ENCODE data around the gene DNMT3L.

The DNMT3L gene

GRCh38 chr21:44292812-44293195 lies 31.1 kb upstream of the DNMT3L start:
- no peaks in the 10 kb centered on the region for H3K9me3 ChIP-seq (ENCODE audit: control insufficient read depth, low read length)
- no peaks in the 10 kb centered on the region for H3K27me3 ChIP-seq (ENCODE audit: control insufficient read depth, insufficient read depth, low read length)
- H3K4me3 ChIP-seq (ENCODE audit: low read length): no peak overlapping the region
- peaks cover 6% of the 10 kb centered on the region for H3K4me1 ChIP-seq (ENCODE audit: control insufficient read depth, insufficient read depth, low read length)
- no peak overlapping the region for H3K9ac ChIP-seq (ENCODE audit: low read length)
- H3K36me3 ChIP-seq (ENCODE audit: control insufficient read depth, insufficient read depth, low read length): no peaks in the 10 kb centered on the region

- no peak overlapping the region for H3K9ac ChIP-seq (ENCODE audit: low read length)
- H3K4me3 ChIP-seq (ENCODE audit: low read length): no peak overlapping the region
- H3K27me3 ChIP-seq (ENCODE audit: control insufficient read depth, insufficient read depth, low read length): no peaks in the 10 kb centered on the region
- no peaks in the 10 kb centered on the region for H3K4me1 ChIP-seq (ENCODE audit: control insufficient read depth, insufficient read depth, low read length)
- no peaks in the 10 kb centered on the region for H3K9me3 ChIP-seq (ENCODE audit: control insufficient read depth, low read length)
- H3K36me3 ChIP-seq (ENCODE audit: control insufficient read depth, insufficient read depth, low read length): no peaks in the 10 kb centered on the region
Measured at GRCh38 chr21:44291936-44292811, 30.5 kb upstream of the DNMT3L start.

GRCh38 chr21:44291078-44291935 lies 29.6 kb upstream of the DNMT3L start:
- H3K27me3 ChIP-seq (ENCODE audit: control insufficient read depth, insufficient read depth, low read length): peaks cover 8% of the 10 kb centered on the region
- H3K4me1 ChIP-seq (ENCODE audit: control insufficient read depth, insufficient read depth, low read length): no peaks in the 10 kb centered on the region
- H3K4me3 ChIP-seq (ENCODE audit: low read length): no peak overlapping the region
- no peaks in the 10 kb centered on the region for H3K9me3 ChIP-seq (ENCODE audit: control insufficient read depth, low read length)
- no peaks in the 10 kb centered on the region for H3K36me3 ChIP-seq (ENCODE audit: control insufficient read depth, insufficient read depth, low read length)
- no peak overlapping the region for H3K9ac ChIP-seq (ENCODE audit: low read length)

GRCh38 chr21:44290327-44291077 lies 28.8 kb upstream of the DNMT3L start:
- Histone ChIP-seq H3K27me3 (ENCODE audit: control insufficient read depth, insufficient read depth, low read length) (peaks cover 15% of the 10 kb centered on the region), H3K9me3 (ENCODE audit: control insufficient read depth, low read length) (no peaks in the 10 kb centered on the region), H3K4me3 (ENCODE audit: low read length) (no peak overlapping the region), H3K4me1 (ENCODE audit: control insufficient read depth, insufficient read depth, low read length) (no peaks in the 10 kb centered on the region), H3K36me3 (ENCODE audit: control insufficient read depth, insufficient read depth, low read length) (no peaks in the 10 kb centered on the region), H3K9ac (ENCODE audit: low read length) (no peak overlapping the region)

GRCh38 chr21:44289381-44290010 lies 27.8 kb upstream of the DNMT3L start:
- peaks cover 25% of the 10 kb centered on the region for H3K27me3 ChIP-seq (ENCODE audit: control insufficient read depth, insufficient read depth, low read length)
- H3K9me3 ChIP-seq (ENCODE audit: control insufficient read depth, low read length): no peaks in the 10 kb centered on the region
- H3K4me1 ChIP-seq (ENCODE audit: control insufficient read depth, insufficient read depth, low read length): no peaks in the 10 kb centered on the region
- no peak overlapping the region for H3K9ac ChIP-seq (ENCODE audit: low read length)
- no peaks in the 10 kb centered on the region for H3K36me3 ChIP-seq (ENCODE audit: control insufficient read depth, insufficient read depth, low read length)
- H3K4me3 ChIP-seq (ENCODE audit: low read length): no peak overlapping the region

GRCh38 chr21:44288251-44289110 lies 26.8 kb upstream of the DNMT3L start:
- peaks cover 25% of the 10 kb centered on the region for H3K27me3 ChIP-seq (ENCODE audit: control insufficient read depth, insufficient read depth, low read length)
- H3K4me3 ChIP-seq (ENCODE audit: low read length): no peak overlapping the region
- H3K9ac ChIP-seq (ENCODE audit: low read length): no peak overlapping the region
- H3K36me3 ChIP-seq (ENCODE audit: control insufficient read depth, insufficient read depth, low read length): no peaks in the 10 kb centered on the region
- H3K4me1 ChIP-seq (ENCODE audit: control insufficient read depth, insufficient read depth, low read length): no peaks in the 10 kb centered on the region
- H3K9me3 ChIP-seq (ENCODE audit: control insufficient read depth, low read length): no peaks in the 10 kb centered on the region

GRCh38 chr21:44286716-44287632 lies 25.3 kb upstream of the DNMT3L start:
- Histone ChIP-seq H3K4me3 (ENCODE audit: low read length) (no peak overlapping the region), H3K4me1 (ENCODE audit: control insufficient read depth, insufficient read depth, low read length) (no peaks in the 10 kb centered on the region), H3K36me3 (ENCODE audit: control insufficient read depth, insufficient read depth, low read length) (no peaks in the 10 kb centered on the region), H3K27me3 (ENCODE audit: control insufficient read depth, insufficient read depth, low read length) (peaks cover 25% of the 10 kb centered on the region), H3K9ac (ENCODE audit: low read length) (no peak overlapping the region), H3K9me3 (ENCODE audit: control insufficient read depth, low read length) (no peaks in the 10 kb centered on the region)

- Histone ChIP-seq H3K27me3 (ENCODE audit: control insufficient read depth, insufficient read depth, low read length) (peaks cover 25% of the 10 kb centered on the region), H3K4me3 (ENCODE audit: low read length) (no peak overlapping the region), H3K36me3 (ENCODE audit: control insufficient read depth, insufficient read depth, low read length) (no peaks in the 10 kb centered on the region), H3K4me1 (ENCODE audit: control insufficient read depth, insufficient read depth, low read length) (no peaks in the 10 kb centered on the region), H3K9me3 (ENCODE audit: control insufficient read depth, low read length) (no peaks in the 10 kb centered on the region), H3K9ac (ENCODE audit: low read length) (no peak overlapping the region)
Measured at GRCh38 chr21:44286086-44286715, 24.5 kb upstream of the DNMT3L start.

GRCh38 chr21:44285138-44285992 lies 23.7 kb upstream of the DNMT3L start, which contains the start of gene AIRE:
TSS of gene AIRE (plus strand) at chr21:44285876. CDS start at chr21:44286007, 131 bp downstream.
- Histone ChIP-seq H3K4me3 (ENCODE audit: low read length) (no peak within 1 kb of the TSS), H3K4me1 (ENCODE audit: control insufficient read depth, insufficient read depth, low read length) (no peaks in the 10 kb centered on the region), H3K27me3 (ENCODE audit: control insufficient read depth, insufficient read depth, low read length) (peaks cover 25% of the 10 kb centered on the region), H3K9me3 (ENCODE audit: control insufficient read depth, low read length) (no peaks in the 10 kb centered on the region), H3K36me3 (ENCODE audit: control insufficient read depth, insufficient read depth, low read length) (no peaks in the 10 kb centered on the region), H3K9ac (ENCODE audit: low read length) (no peak within 1 kb of the TSS)

Measured in mucosa of stomach (tissue), 1 donor.